Mucosa of rectum (tissue), 2 donors: ENCODE results near the gene CPSF4.

Source experiments
- H3K27ac ChIP-seq, 2 donors: one replicate each; pipeline ENCODE4 v1.7.0; 2013; ENCODE audit warnings: inconsistent platforms in 2 of 2, low read depth in 2 of 2, low read length in 2 of 2
- H3K27me3 ChIP-seq, 2 donors: one replicate each; pipeline ENCODE4 v1.7.0; 2013; ENCODE audit warnings: low read length in 2 of 2; ENCODE audit not compliant: control insufficient read depth in 2 of 2, insufficient read depth in 2 of 2
- H3K36me3 ChIP-seq, 2 donors: one replicate each; pipeline ENCODE4 v1.7.0; 2013; ENCODE audit warnings: low read length in 2 of 2; ENCODE audit not compliant: control insufficient read depth in 2 of 2, insufficient read depth in 2 of 2
- H3K4me1 ChIP-seq, 2 donors: one replicate each; pipeline ENCODE4 v1.7.0; 2013; ENCODE audit warnings: low read length in 2 of 2, mild to moderate bottlenecking in 1 of 2; ENCODE audit not compliant: control insufficient read depth in 2 of 2, insufficient read depth in 2 of 2
- H3K4me3 ChIP-seq, 2 donors: one replicate each; pipeline ENCODE4 v1.7.0; 2013; ENCODE audit warnings: low read length in 2 of 2
- H3K9ac ChIP-seq, 2 donors: one replicate each; pipeline ENCODE4 v1.7.0; 2013; ENCODE audit warnings: low read length in 2 of 2, low read depth in 1 of 2, mild to moderate bottlenecking in 1 of 2
- H3K9me3 ChIP-seq, 2 donors: one replicate each; pipeline ENCODE4 v1.7.0; 2013; ENCODE audit warnings: low read length in 2 of 2; ENCODE audit not compliant: control insufficient read depth in 2 of 2
- donor health status: healthy.
- donor health status: Normal muscosa, but diverticular disease.

Gene CPSF4

GRCh38 chr7:99396418-99397296, 42.1 kb upstream of the CPSF4 start:
- H3K9ac ChIP-seq = no peak overlapping the region
- H3K36me3 ChIP-seq = peaks cover 57 to 71% of the 10 kb centered on the region in 2 donors
- H3K27ac ChIP-seq = no peak overlapping the region
- H3K9me3 ChIP-seq = no peaks in the 10 kb centered on the region
- peaks cover 16 to 19% of the 10 kb centered on the region in 2 donors for H3K4me1 ChIP-seq
- no peak overlapping the region for H3K4me3 ChIP-seq
- H3K27me3 ChIP-seq = no peaks in the 10 kb centered on the region

DNA sequence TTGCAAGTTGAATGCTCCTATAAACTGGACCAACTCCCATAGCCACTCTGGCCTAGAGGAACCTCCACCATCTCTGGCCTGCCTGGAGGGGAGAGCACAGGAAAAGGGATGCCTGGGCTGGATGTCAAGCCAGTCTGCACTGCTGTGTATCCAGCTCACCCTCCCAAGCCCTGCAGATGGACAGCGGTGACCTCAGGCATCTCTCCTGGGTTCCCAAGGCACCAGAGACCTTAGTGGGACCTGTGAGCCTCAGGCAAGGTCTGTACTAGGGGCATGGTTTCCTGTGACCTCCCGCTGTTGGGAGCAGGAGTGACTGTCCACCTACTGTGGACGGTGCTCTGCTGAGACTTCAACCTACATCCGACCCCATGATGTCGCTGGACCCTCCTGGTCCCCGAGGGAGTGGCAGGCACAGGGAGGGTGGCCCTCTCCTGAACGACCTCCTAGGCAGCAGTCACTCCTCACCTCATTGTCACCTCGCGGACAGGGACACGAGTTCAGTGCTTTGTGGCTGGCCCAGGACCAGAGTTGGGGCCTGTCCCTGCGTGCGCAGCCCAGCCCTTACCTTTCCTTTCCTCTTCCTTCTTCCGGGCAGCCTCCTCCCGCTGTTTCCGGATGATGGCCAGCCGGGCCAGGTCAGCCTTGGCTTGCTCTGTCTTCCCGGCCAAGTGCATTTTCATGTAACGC, 41.3 kb upstream of the CPSF4 start:
- Histone ChIP-seq H3K36me3 (peaks cover 57 to 68% of the 10 kb centered on the region in 2 donors), H3K4me1 (peaks cover 13 to 14% of the 10 kb centered on the region in 2 donors), H3K9ac (no peak overlapping the region), H3K9me3 (no peaks in the 10 kb centered on the region), H3K27ac (no peak overlapping the region), H3K4me3 (no peak overlapping the region), H3K27me3 (no peaks in the 10 kb centered on the region)

DNA sequence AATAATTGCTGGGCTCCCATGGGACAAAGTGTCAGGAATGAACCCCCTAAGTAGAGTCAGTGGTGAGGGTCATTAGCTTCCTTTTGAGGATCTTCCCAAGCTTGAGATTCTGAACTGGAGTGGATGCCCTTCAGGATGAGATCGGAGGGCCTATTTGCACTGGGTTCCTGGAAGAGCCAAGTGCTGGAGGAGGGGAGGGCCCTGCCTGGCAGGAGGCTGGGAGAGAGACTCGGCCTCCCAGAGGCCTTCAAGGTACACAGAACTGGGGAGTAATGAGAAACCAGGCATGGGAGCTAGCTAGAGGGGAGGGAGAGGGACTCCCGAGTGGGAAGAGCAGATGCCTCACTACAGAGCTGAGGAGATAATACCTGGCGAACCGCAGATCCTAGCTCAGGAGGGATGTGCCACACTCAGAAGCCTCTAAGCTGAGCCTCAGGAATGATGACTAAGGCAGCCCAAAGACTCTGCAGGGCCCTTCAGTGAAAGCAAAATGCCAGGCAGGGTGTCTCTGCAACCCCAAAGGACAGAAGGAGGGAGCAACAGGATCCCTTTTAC, 39.8 kb upstream of the CPSF4 start:
- no peaks in the 10 kb centered on the region for H3K9me3 ChIP-seq
- no peaks in the 10 kb centered on the region for H3K27me3 ChIP-seq
- peaks cover 63 to 81% of the 10 kb centered on the region in 2 donors for H3K36me3 ChIP-seq
- H3K9ac ChIP-seq = no peak overlapping the region
- H3K4me1 ChIP-seq = peaks cover 0 to 2% of the 10 kb centered on the region in 2 donors
- no peak overlapping the region for H3K27ac ChIP-seq
- H3K4me3 ChIP-seq = no peak overlapping the region

- Histone ChIP-seq H3K9ac (no peak overlapping the region), H3K9me3 (no peaks in the 10 kb centered on the region), H3K4me3 (no peak overlapping the region), H3K27me3 (no peaks in the 10 kb centered on the region), H3K4me1 (no peaks in the 10 kb centered on the region), H3K36me3 (peaks cover 66 to 84% of the 10 kb centered on the region in 2 donors), H3K27ac (no peak overlapping the region)
These were observed 39.1 kb upstream of the CPSF4 start for GRCh38 chr7:99399597-99399996.

GRCh38 chr7:99402854-99403253, 35.9 kb upstream of the CPSF4 start:
- H3K27me3 ChIP-seq = no peaks in the 10 kb centered on the region
- H3K9me3 ChIP-seq = no peaks in the 10 kb centered on the region
- peaks cover 43 to 58% of the 10 kb centered on the region in 2 donors for H3K36me3 ChIP-seq
- H3K9ac ChIP-seq = no peak overlapping the region
- peaks cover 15% of the 10 kb centered on the region in 2 donors for H3K4me1 ChIP-seq
- no peak overlapping the region for H3K27ac ChIP-seq
- H3K4me3 ChIP-seq = no peak overlapping the region

- no peak overlapping the region for H3K4me3 ChIP-seq
- no peak overlapping the region for H3K9ac ChIP-seq
- H3K27me3 ChIP-seq = no peaks in the 10 kb centered on the region
- H3K36me3 ChIP-seq = peaks cover 36 to 49% of the 10 kb centered on the region in 2 donors
- no peak overlapping the region for H3K27ac ChIP-seq
- peaks cover 16% of the 10 kb centered on the region in 2 donors for H3K4me1 ChIP-seq
- no peaks in the 10 kb centered on the region for H3K9me3 ChIP-seq
These were observed 35.0 kb upstream of the CPSF4 start for GRCh38 chr7:99403764-99404163.

DNA sequence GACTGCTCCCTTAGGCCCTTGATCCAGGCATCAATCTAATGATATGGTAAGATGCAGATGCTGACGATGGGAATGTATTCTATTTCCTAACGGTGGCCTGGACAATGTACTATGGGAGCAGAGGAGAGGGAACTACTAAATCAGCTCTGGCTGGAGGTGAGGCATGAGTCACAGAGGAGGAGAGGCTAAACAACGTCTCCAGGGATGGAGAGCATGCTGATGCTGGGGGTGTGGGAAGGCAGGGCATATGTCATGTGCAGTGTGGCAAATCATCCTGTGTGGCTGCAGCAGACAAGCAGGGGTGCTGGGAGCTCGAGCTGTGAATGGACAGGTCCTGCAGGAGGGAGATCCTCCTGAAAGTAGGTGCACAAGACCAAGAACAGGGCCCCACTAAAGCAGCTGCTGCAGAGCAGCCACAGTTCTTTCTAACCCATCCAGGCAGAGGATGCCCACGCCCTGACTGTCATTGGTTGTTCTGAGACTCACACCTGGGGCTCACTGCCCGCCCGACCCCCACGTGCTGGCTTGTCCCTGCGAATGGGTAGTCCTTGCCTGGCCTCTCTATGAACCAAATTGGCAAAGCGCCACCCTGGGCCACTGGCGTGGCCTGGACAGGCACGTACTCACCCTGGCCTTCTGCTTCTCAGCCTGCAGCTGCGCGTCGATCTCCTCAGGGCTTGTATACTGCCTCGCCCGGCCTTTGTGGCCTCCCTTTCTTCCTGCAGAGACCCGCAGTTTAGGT, 34.3 kb upstream of the CPSF4 start:
- H3K27me3 ChIP-seq = no peaks in the 10 kb centered on the region
- H3K9ac ChIP-seq = no peak overlapping the region
- peaks cover 30 to 42% of the 10 kb centered on the region in 2 donors for H3K36me3 ChIP-seq
- peaks cover 16 to 17% of the 10 kb centered on the region in 2 donors for H3K4me1 ChIP-seq
- H3K9me3 ChIP-seq = no peaks in the 10 kb centered on the region
- H3K4me3 ChIP-seq = no peak overlapping the region
- H3K27ac ChIP-seq = no peak overlapping the region

DNA sequence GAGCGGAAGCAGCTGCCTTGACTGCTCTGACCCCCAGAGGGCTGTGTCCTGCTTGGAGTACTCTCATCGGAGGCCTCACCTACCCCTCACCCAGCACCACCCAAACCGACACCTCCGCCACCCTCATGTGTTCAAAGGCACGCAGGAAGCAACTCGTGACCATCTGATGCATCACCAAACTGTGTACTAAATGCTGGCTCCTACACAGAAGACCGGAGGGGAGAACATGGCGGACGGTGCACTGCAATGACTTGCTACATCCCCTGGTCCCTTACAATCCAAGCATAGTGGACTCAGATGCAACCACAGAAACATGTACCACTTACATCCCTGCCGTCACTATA, 33.8 kb upstream of the CPSF4 start:
- Histone ChIP-seq H3K27ac (no peak overlapping the region), H3K27me3 (no peaks in the 10 kb centered on the region), H3K4me3 (no peak overlapping the region), H3K9ac (no peak overlapping the region), H3K9me3 (no peaks in the 10 kb centered on the region), H3K36me3 (peaks cover 25 to 37% of the 10 kb centered on the region in 2 donors), H3K4me1 (peaks cover 18 to 21% of the 10 kb centered on the region in 2 donors)

GRCh38 chr7:99406557-99406956, 32.2 kb upstream of the CPSF4 start:
- no peaks in the 10 kb centered on the region for H3K27me3 ChIP-seq
- H3K4me1 ChIP-seq = peaks cover 21 to 22% of the 10 kb centered on the region in 2 donors
- H3K9ac ChIP-seq = peak overlapping the region in 1 of 2 donors; percentile 19
- H3K9me3 ChIP-seq = no peaks in the 10 kb centered on the region
- peaks cover 25 to 32% of the 10 kb centered on the region in 2 donors for H3K36me3 ChIP-seq
- H3K27ac ChIP-seq = no peak overlapping the region
- no peak overlapping the region for H3K4me3 ChIP-seq
